CD14-positive monocyte (primary cell): Measurements from ENCODE around the gene CHD6. TPM values are rescaled to one million over a fixed set of nuclear protein-coding genes. Genes with fewer than 3 reads are reported as not detected.

Experiments used
- DNase-seq, 3 donors: peaks; one replicate each; pipeline ENCODE4 v3.0.0-alpha.2; 2011 to 2022
- H2AFZ ChIP-seq: 2 replicates; pipeline ENCODE4 v1.6.0; 2012; ENCODE audit warnings: mild to moderate bottlenecking, low read depth, low read length, inconsistent platforms; ENCODE audit not compliant: insufficient read depth, poor library complexity, severe bottlenecking
- H3K27ac ChIP-seq, 2 donors: 1 replicate in 1 of 2; 2 replicates in 1 of 2; pipeline ENCODE4 v1.5.1; 2012 to 2013; ENCODE audit warnings: low read length in 2 of 2, control low read depth in 1 of 2, inconsistent platforms in 1 of 2, low read depth in 1 of 2, mild to moderate bottlenecking in 1 of 2
- H3K27me3 ChIP-seq, 2 donors: one replicate each; pipeline versions ENCODE4 v1.6.0 to v1.6.1; 2011 to 2013; ENCODE audit warnings: low read length in 2 of 2; ENCODE audit not compliant: control insufficient read depth in 2 of 2, insufficient read depth in 2 of 2
- H3K36me3 ChIP-seq, 2 donors: replicated peaks in 1 of 2; 1 replicate in 1 of 2; 2 replicates in 1 of 2; pipeline versions ENCODE4 v1.5.1 to v1.6.1; 2012 to 2013; ENCODE audit warnings: low read length in 2 of 2, control low read depth in 1 of 2, inconsistent platforms in 1 of 2, mild to moderate bottlenecking in 1 of 2; ENCODE audit not compliant: insufficient read depth in 2 of 2, control insufficient read depth in 1 of 2
- H3K4me1 ChIP-seq, 2 donors: 1 replicate in 1 of 2; 2 replicates in 1 of 2; pipeline versions ENCODE4 v1.5.1 to v1.6.1; 2012 to 2013; ENCODE audit warnings: low read length in 2 of 2, control low read depth in 1 of 2, inconsistent platforms in 1 of 2, mild to moderate bottlenecking in 1 of 2, moderate library complexity in 1 of 2; ENCODE audit not compliant: insufficient read depth in 2 of 2, control insufficient read depth in 1 of 2
- H3K4me2 ChIP-seq: replicated peaks from 2 replicates; pipeline ENCODE3; 2012; ENCODE audit warnings: low read length, moderate library complexity, mild to moderate bottlenecking; ENCODE audit not compliant: poor library complexity, severe bottlenecking; ENCODE audit errors: extremely low read depth
- H3K4me3 ChIP-seq, 3 experiments: fragments of 200-600 bp in 1 of 3; sonication (generic) in 1 of 3; replicated peaks in 1 of 3; 1 replicate in 2 of 3; 2 replicates in 1 of 3; pipeline ENCODE4 v1.5.1; 2011 to 2013; ENCODE audit warnings: low read length in 3 of 3, mild to moderate bottlenecking in 3 of 3, control low read depth in 2 of 3, low read depth in 2 of 3, inconsistent platforms in 1 of 3, moderate library complexity in 1 of 3
- H3K79me2 ChIP-seq: 2 replicates; pipeline ENCODE4 v1.6.0; 2012; ENCODE audit warnings: mild to moderate bottlenecking, control low read depth, inconsistent platforms, low read length, moderate library complexity; ENCODE audit not compliant: insufficient read depth
- H3K9ac ChIP-seq: 2 replicates; pipeline ENCODE4 v1.6.0; 2017; ENCODE audit warnings: low read length, mild to moderate bottlenecking; ENCODE audit not compliant: insufficient read depth, poor library complexity, severe bottlenecking
- H3K9me3 ChIP-seq, 2 donors: replicated peaks in 1 of 2; 1 replicate in 1 of 2; 2 replicates in 1 of 2; pipeline versions ENCODE4 v1.5.1 to v1.6.1; 2012 to 2013; ENCODE audit warnings: low read length in 2 of 2, control low read depth in 1 of 2; ENCODE audit not compliant: control insufficient read depth in 1 of 2, insufficient read depth in 1 of 2
- H4K20me1 ChIP-seq: 2 replicates; pipeline ENCODE4 v1.6.0; 2012; ENCODE audit warnings: mild to moderate bottlenecking, low read length, control low read depth, moderate library complexity; ENCODE audit not compliant: insufficient read depth
- H3K27ac Mint-ChIP-seq, 7 donors: one replicate each; pipeline ENCODE4 v1.8.0; 2020; ENCODE audit warnings: mild to moderate bottlenecking in 7 of 7, mixed read lengths in 7 of 7, moderate library complexity in 6 of 7, inconsistent platforms in 2 of 7
- H3K27me3 Mint-ChIP-seq, 3 donors: one replicate each; pipeline ENCODE4 v1.8.0; 2021 to 2022; ENCODE audit warnings: low read depth in 3 of 3, mild to moderate bottlenecking in 3 of 3, mixed read lengths in 3 of 3, moderate library complexity in 3 of 3, inconsistent platforms in 1 of 3
- H3K36me3 Mint-ChIP-seq, 2 donors: one replicate each; pipeline ENCODE4 v1.8.0; 2020; ENCODE audit warnings: mixed read lengths in 2 of 2, inconsistent platforms in 1 of 2, mild to moderate bottlenecking in 1 of 2
- H3K4me1 Mint-ChIP-seq: one replicate; pipeline ENCODE4 v1.8.0; 2020; ENCODE audit warnings: mild to moderate bottlenecking, mixed read lengths
- H3K4me3 Mint-ChIP-seq, 2 donors: one replicate each; pipeline ENCODE4 v1.8.0; 2020; ENCODE audit warnings: mild to moderate bottlenecking in 2 of 2, mixed read lengths in 2 of 2, moderate library complexity in 1 of 2
- H3K9me3 Mint-ChIP-seq, 7 donors: one replicate each; pipeline ENCODE4 v1.8.0; 2020 to 2022; ENCODE audit warnings: mixed read lengths in 7 of 7, mild to moderate bottlenecking in 6 of 7, moderate library complexity in 6 of 7, inconsistent platforms in 2 of 7
- CTCF ChIP-seq: fragments of 200-600 bp; IDR thresholded peaks from one replicate; pipeline ENCODE4 v1.8.0; 2022; ENCODE audit warnings: antibody characterized with exemption, mild to moderate bottlenecking
- WGBS: methylation state at CpG from one replicate; pipeline ENCODE4 v1.1.5; 2013; ENCODE audit warnings: missing lambda C conversion rate; ENCODE audit not compliant: insufficient coverage; 5-methylcytosine and 5-hydroxymethylcytosine counted together
- intact Hi-C, 2 donors: fragments of 100-400 bp; cut with micrococcal nuclease; formaldehyde crosslinking; loops; one replicate each; pipeline versions ENCODE4 v1.15.0 to v1.15.1; 2023
- polyA plus RNA-seq, 3 donors: library from polyadenylated mRNA; depleted of rRNA in 1 of 3; unstranded in 2 of 3; stranded (reverse) in 1 of 3; fragments of 300-500 nt in 2 of 3; fragments of >200 nt in 1 of 3; fragmentation: Illumina TruSeq in 2 of 3; gene quantifications; 1 replicate in 2 of 3; 2 replicates in 1 of 3; pipeline ENCODE4 v1.2.3, GENCODE V29; 2012 to 2021

The CHD6 gene
- polyA plus RNA-seq, 3 donors, result 12.9 to 19.6 (median 13.0) TPM

- DNase-seq, result peak in 2 of 3 donors; percentile 12 to 50
- no peak for TF ChIP-seq CTCF
- Histone ChIP-seq H3K4me1 (peaks cover 8 to 17% of the 10 kb centered on the region in 2 donors), H3K27me3 (no peaks in the 10 kb centered on the region), H3K79me2 (no peaks in the 10 kb centered on the region), H3K4me2 (no peak overlapping the region), H3K4me3 (no peak overlapping the region), H2AFZ (no peak overlapping the region), H3K9me3 (no peaks in the 10 kb centered on the region), H3K36me3 (no peaks in the 10 kb centered on the region), H3K9ac (no peak overlapping the region), H4K20me1 (no peaks in the 10 kb centered on the region), H3K27ac (no peak overlapping the region)
- no peak overlapping the region for H3K4me3 Mint-ChIP-seq
- no CpG with 5 or more reads among the region's 1 CpG for WGBS
- H3K36me3 Mint-ChIP-seq, result no peaks in the 10 kb centered on the region
- intact Hi-C loops, result no loop called here
- peaks cover 1 to 5% (median 4%) of the 10 kb centered on the region in 7 donors for H3K9me3 Mint-ChIP-seq
- H3K27me3 Mint-ChIP-seq, result no peaks in the 10 kb centered on the region
- no peak overlapping the region for H3K27ac Mint-ChIP-seq
- H3K4me1 Mint-ChIP-seq, result peaks cover 18% of the 10 kb centered on the region
Observed at GRCh38 chr20:41627001-41627495, 8.9 kb upstream of the CHD6 start.

DNA sequence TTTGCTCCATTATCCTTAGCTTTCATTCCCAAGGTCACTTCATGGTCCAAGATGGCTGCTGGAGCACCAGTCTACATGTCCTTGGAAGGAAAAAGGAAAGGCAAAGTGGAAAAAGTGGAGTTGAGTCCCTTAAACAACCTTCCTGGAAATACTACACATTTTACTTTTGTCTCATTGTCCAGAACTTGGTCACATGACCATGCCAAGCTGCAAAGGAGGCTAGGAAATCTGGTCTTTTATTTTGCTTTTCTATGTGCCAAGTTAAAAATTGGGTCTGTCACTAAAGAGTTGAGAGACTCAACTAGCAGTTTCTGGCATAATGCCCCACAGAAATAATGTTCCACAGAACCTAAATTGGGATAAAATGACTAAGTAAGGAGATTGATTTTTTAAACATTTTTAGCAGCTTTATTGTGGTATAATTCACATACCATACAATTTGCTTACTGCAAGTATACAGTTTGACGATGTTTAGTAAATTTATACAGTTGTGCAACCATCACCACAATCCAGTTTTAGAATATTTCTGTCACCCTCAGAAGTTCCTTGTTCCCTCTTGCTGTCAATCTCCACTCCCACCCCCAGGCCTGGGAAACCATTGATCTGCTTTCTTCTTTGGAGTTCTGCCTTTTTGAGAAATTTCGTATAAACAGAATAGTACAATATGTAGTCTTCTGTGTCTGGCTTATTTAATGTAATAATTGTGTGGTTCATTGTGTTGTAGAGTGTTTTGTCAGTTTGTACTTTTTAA, 5.6 kb upstream of the CHD6 start:
- peaks cover 21% of the 10 kb centered on the region for H3K4me1 Mint-ChIP-seq
- H3K27me3 Mint-ChIP-seq, result peaks cover 7 to 14% (median 10%) of the 10 kb centered on the region in 3 donors
- no peaks in the 10 kb centered on the region for H3K36me3 Mint-ChIP-seq
- Histone ChIP-seq H3K27ac (no peak overlapping the region), H3K9me3 (no peaks in the 10 kb centered on the region), H4K20me1 (no peaks in the 10 kb centered on the region), H2AFZ (peak overlapping the region; percentile 31), H3K4me2 (no peak overlapping the region), H3K9ac (no peak overlapping the region), H3K4me3 (no peak overlapping the region), H3K27me3 (no peaks in the 10 kb centered on the region), H3K79me2 (no peaks in the 10 kb centered on the region), H3K36me3 (no peaks in the 10 kb centered on the region), H3K4me1 (peaks cover 13 to 20% of the 10 kb centered on the region in 2 donors)
- no peak overlapping the region for H3K4me3 Mint-ChIP-seq
- whole genome bisulfite sequencing, result no CpG with 5 or more reads among the region's 2 CpGs
- intact Hi-C loops, result no loop called here
- H3K9me3 Mint-ChIP-seq, result peaks cover 1 to 5% (median 4%) of the 10 kb centered on the region in 7 donors
- peak in 1 of 3 donors; percentile 13 for DNase-seq
- no peak for TF ChIP-seq CTCF
- no peak overlapping the region for H3K27ac Mint-ChIP-seq
